ENCODE data around the gene MPP2. TPM values are rescaled to one million over a fixed set of nuclear protein-coding genes. Genes with fewer than 3 reads are reported as not detected.

Gene MPP2
- total RNA-seq, 2 experiments from 2014 or later = 0.16 to 0.67 TPM

DNA sequence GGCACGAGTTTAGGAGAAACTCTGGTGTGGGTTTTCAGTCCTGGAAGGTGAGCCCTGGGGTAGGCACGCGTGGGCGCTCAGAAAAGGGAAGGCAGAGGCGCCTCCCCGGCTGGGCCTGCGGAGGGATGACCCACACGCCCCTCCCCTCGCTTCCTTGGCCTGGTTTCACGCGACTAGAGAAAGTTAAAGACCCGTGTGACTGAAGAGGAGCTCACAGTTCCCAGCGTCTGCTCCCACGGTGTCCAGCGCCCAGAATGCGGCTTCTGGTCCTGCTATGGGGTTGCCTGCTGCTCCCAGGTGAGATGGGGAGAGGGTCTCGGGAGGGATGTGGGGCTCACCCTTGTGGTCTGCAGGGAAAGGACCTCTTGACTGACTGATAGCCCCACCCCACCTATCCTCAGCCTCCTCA is 60.4 kb downstream of the MPP2 start, which contains the start of gene CD300LG:
CD300LG (plus strand) TSS at position 214 of the 409 bp plus-strand sequence; CDS start at position 255, 41 bp downstream.
- Histone ChIP-seq H3K27ac (ENCODE audit: low read depth, low read length, poor library complexity, severe bottlenecking) (no peak within 1 kb of the TSS), H3K4me1 (ENCODE audit: insufficient read depth, low read length, poor library complexity, severe bottlenecking) (no peaks in the 10 kb centered on the region), H3K4me2 (ENCODE audit: low read length) (no peak within 1 kb of the TSS), H3K79me2 (ENCODE audit: insufficient read depth, low read depth, low read length) (no peaks in the 10 kb centered on the region), H3K4me3 (ENCODE audit: low read depth, low read length, poor library complexity, severe bottlenecking) (no peak within 1 kb of the TSS), H3K9me2 (ENCODE audit: insufficient read depth, low read length) (no peaks in the 10 kb centered on the region), H3K36me3 (ENCODE audit: insufficient read depth, low read length) (no peaks in the 10 kb centered on the region), H3K9me3 (ENCODE audit: low read length) (no peaks in the 10 kb centered on the region), H4K20me1 (ENCODE audit: insufficient read depth, low read length) (no peaks in the 10 kb centered on the region), H2AFZ (ENCODE audit: low read length) (no peak within 1 kb of the TSS)
- ChIA-PET CTCF (ENCODE audit: unreplicated experiment) (no interaction called here), POLR2A (interaction anchor here (0.6 kb wide), 1 partner anchor 146 kb away, joined by 4 read pairs; no protein-coding TSS in a partner anchor)
- DNase-seq (ENCODE audit: low spot score) = no peak
- BruUV-seq (replicated peaks) = no TSS peak
- intact Hi-C loops (cut with micrococcal nuclease; ENCODE audit: unreplicated experiment) = loop anchor here (1.0 kb wide), 1 partner anchor 153 kb away; no protein-coding TSS in a partner anchor
- TF ChIP-seq, protein P1, sequence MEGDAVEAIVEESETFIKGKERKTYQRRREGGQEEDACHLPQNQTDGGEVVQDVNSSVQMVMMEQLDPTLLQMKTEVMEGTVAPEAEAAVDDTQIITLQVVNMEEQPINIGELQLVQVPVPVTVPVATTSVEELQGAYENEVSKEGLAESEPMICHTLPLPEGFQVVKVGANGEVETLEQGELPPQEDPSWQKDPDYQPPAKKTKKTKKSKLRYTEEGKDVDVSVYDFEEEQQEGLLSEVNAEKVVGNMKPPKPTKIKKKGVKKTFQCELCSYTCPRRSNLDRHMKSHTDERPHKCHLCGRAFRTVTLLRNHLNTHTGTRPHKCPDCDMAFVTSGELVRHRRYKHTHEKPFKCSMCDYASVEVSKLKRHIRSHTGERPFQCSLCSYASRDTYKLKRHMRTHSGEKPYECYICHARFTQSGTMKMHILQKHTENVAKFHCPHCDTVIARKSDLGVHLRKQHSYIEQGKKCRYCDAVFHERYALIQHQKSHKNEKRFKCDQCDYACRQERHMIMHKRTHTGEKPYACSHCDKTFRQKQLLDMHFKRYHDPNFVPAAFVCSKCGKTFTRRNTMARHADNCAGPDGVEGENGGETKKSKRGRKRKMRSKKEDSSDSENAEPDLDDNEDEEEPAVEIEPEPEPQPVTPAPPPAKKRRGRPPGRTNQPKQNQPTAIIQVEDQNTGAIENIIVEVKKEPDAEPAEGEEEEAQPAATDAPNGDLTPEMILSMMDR (conservative IDR thresholded peaks at IDR 0.05; ENCODE audit: low read length) = no peak
- no peak for TF ChIP-seq EZH2phosphoT487 (IDR thresholded peaks at IDR 0.05; ENCODE audit: borderline replicate concordance, low read depth, low read length)

DNA sequence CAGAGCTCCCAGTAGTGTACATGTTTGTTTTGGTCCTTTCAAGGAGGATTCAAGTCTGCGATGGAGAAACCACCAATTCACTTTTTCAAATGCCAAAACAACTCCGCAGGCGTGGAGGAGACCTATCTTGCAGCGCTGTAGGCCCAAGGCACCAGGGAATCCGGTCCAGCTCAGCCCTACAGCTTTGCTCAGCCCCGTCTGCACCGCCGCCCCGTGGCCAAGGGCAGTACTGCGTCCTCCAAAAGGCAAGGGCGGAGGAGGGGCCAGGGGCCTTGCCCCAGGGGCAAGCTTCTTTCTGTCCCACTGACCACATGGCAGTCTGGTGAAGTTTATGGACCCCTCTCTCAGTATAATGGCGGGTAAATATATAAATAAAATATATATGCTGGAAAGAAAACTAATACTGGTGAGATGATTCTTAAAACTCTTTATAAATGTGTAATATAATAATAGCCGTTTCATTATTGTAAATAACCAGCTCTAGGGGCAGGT is 61.1 kb downstream of the MPP2 start:
- H2AFZ ChIP-seq (ENCODE audit: low read length) = no peak overlapping the region
- no TSS peak for BruUV-seq (replicated peaks)

More for the DNA sequence above, 61.1 kb downstream of the MPP2 start:
- no peaks in the 10 kb centered on the region for H3K9me2 ChIP-seq (ENCODE audit: insufficient read depth, low read length)
- H4K20me1 ChIP-seq (ENCODE audit: insufficient read depth, low read length) = no peaks in the 10 kb centered on the region
- no peak for TF ChIP-seq EZH2phosphoT487 (IDR thresholded peaks at IDR 0.05; ENCODE audit: borderline replicate concordance, low read depth, low read length)
- TF ChIP-seq, protein P1 (conservative IDR thresholded peaks at IDR 0.05; ENCODE audit: low read length) = peak; percentile 91
- ChIA-PET CTCF (ENCODE audit: unreplicated experiment) (interaction anchor here (0.9 kb wide), 1 partner anchor 9 kb away, joined by 3 read pairs; no protein-coding TSS in a partner anchor), POLR2A (interaction anchor here (0.6 kb wide), 1 partner anchor 145 kb away, joined by 4 read pairs; no protein-coding TSS in a partner anchor)
- DNase-seq (ENCODE audit: low spot score) = peak; percentile 55
- no peaks in the 10 kb centered on the region for H3K79me2 ChIP-seq (ENCODE audit: insufficient read depth, low read depth, low read length)
- no peak overlapping the region for H3K4me3 ChIP-seq (ENCODE audit: low read depth, low read length, poor library complexity, severe bottlenecking)
- H3K36me3 ChIP-seq (ENCODE audit: insufficient read depth, low read length) = no peaks in the 10 kb centered on the region
- no peak overlapping the region for H3K27ac ChIP-seq (ENCODE audit: low read depth, low read length, poor library complexity, severe bottlenecking)
- no peak overlapping the region for H3K4me2 ChIP-seq (ENCODE audit: low read length)
- no peaks in the 10 kb centered on the region for H3K4me1 ChIP-seq (ENCODE audit: insufficient read depth, low read length, poor library complexity, severe bottlenecking)
- H3K9me3 ChIP-seq (ENCODE audit: low read length) = no peaks in the 10 kb centered on the region
- intact Hi-C loops (cut with micrococcal nuclease; ENCODE audit: unreplicated experiment) = loop anchor here (1.0 kb wide), 1 partner anchor 152 kb away; no protein-coding TSS in a partner anchor
